ENCODE measurements around the gene FLVCR2. TPM values are rescaled to one million over a fixed set of nuclear protein-coding genes. Genes with fewer than 3 reads are reported as not detected.

Gene FLVCR2
- total and polyA plus RNA-seq, 2 of the 13 experiments (the other 11 are each of a cell fraction or from before 2014, with no cell fraction given), result 9.9 to 10.5 TPM

DNA sequence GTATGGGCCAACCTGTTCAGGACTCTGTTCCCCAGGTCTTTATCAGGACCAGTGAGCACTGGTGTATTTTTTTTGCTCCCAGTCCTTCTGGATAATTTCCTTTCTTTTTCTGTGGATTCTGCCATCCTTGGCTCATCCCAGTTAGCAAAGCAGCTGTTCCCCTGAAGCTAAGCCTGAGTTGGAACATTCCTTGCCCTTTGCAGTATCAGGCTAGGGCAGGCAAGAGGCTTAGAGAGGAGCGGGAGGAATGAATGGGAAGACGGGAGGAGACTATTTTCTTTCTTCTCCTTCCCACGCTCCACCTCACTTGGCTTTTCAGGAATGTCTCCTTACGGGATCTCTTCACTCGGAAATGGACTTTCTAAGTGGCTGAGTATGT lies 53.0 kb downstream of the FLVCR2 start:
- no TSS peak for BruUV-seq (replicated peaks)

More for the DNA sequence above, 53.0 kb downstream of the FLVCR2 start:
- 97% methylated on average over 5 of the region's 5 CpGs for WGBS (ENCODE audit: low lambda C conversion rate)
- H3K4me1 ChIP-seq (ENCODE audit: insufficient read depth, low read length), result peaks cover 41% of the 10 kb centered on the region
- in situ Hi-C loops (cut with HindIII; ENCODE audit: extremely low pct_ligation_motif_present, low pct_unique_long_range_greater_than_20kb), result no loop called here
- ChIA-PET CTCF (ENCODE audit: low intra/inter-chr PET ratio, low total read pairs) (no interaction called here), POLR2A (no interaction called here)
- FAIRE-seq (no peak), DNase-seq (ENCODE audit: low spot score) (no peak), ATAC-seq (no peak)
- no peak overlapping the region for H3K9ac ChIP-seq (ENCODE audit: insufficient read depth, low read depth, low read length)
- no peak overlapping the region for H2AFZ ChIP-seq (ENCODE audit: low read length)
- H3K4me2 ChIP-seq (ENCODE audit: low read depth, low read length), result no peak overlapping the region
- H3K4me3 ChIP-seq (replicated peaks in 1 of 3; ENCODE audit: insufficient read depth in 1 of 3, low read depth in 2 of 3, low read length in 3 of 3), result no peak overlapping the region
- no peaks in the 10 kb centered on the region for H3K79me2 ChIP-seq (ENCODE audit: insufficient read depth, low read length)
- intact Hi-C loops (cut with micrococcal nuclease; ENCODE audit: unreplicated experiment), result no loop called here
- no peak overlapping the region for H3K27ac ChIP-seq (ENCODE audit: extremely low read length, insufficient read depth, low read length)
- H3K9me3 ChIP-seq (ENCODE audit: low read length), result no peaks in the 10 kb centered on the region
- H3K27me3 ChIP-seq (ENCODE audit: control insufficient read depth in 1 of 2, insufficient read depth in 2 of 2, low read length in 2 of 2), result no peaks in the 10 kb centered on the region
- peaks cover 2 to 10% of the 10 kb centered on the region in 2 experiments; a peak in 2 of 5 replicates for H3K36me3 ChIP-seq (replicated peaks in 1 of 2; ENCODE audit: control insufficient read depth in 1 of 2, insufficient read depth in 2 of 2, low read length in 2 of 2)
- H4K20me1 ChIP-seq (ENCODE audit: insufficient read depth, low read length), result no peaks in the 10 kb centered on the region
- TF ChIP-seq, protein P1, sequence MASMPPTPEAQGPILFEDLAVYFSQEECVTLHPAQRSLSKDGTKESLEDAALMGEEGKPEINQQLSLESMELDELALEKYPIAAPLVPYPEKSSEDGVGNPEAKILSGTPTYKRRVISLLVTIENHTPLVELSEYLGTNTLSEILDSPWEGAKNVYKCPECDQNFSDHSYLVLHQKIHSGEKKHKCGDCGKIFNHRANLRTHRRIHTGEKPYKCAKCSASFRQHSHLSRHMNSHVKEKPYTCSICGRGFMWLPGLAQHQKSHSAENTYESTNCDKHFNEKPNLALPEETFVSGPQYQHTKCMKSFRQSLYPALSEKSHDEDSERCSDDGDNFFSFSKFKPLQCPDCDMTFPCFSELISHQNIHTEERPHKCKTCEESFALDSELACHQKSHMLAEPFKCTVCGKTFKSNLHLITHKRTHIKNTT (CRISPR knock-in tag; IDR thresholded peaks at IDR 0.05), result no peak
- TF ChIP-seq NR2F2 (IDR thresholded peaks at IDR 0.05; ENCODE audit: borderline replicate concordance, low read depth) (no peak), NCOR1 (IDR thresholded peaks at IDR 0.05; ENCODE audit: borderline replicate concordance, low read length) (no peak), TCF12 (IDR thresholded peaks at IDR 0.05) (no peak), TCF12 (CRISPR knock-in tag; IDR thresholded peaks at IDR 0.05) (no peak), ZNF781 (CRISPR knock-in tag; IDR thresholded peaks at IDR 0.05; ENCODE audit: borderline replicate concordance, not compliant biosample characterization) (no peak), ZNF260 (CRISPR knock-in tag; IDR thresholded peaks at IDR 0.05; ENCODE audit: borderline replicate concordance, low read depth) (no peak), TMF1 (CRISPR knock-in tag; IDR thresholded peaks at IDR 0.05; ENCODE audit: low read depth) (no peak), ATRX (CRISPR knock-in tag; IDR thresholded peaks at IDR 0.05; ENCODE audit: borderline replicate concordance) (no peak), RNF219 (CRISPR knock-in tag; IDR thresholded peaks at IDR 0.05) (no peak), ZNF431 (CRISPR knock-in tag; IDR thresholded peaks at IDR 0.05; ENCODE audit: borderline replicate concordance, low read depth) (no peak), HOXA9 (CRISPR knock-in tag; IDR thresholded peaks at IDR 0.05; ENCODE audit: borderline replicate concordance) (no peak), CBX2 (IDR thresholded peaks at IDR 0.05; ENCODE audit: low read depth, low read length) (no peak), CBX2 (CRISPR knock-in tag; IDR thresholded peaks at IDR 0.05; ENCODE audit: low read depth) (no peak), MAZ (IDR thresholded peaks at IDR 0.05; ENCODE audit: borderline replicate concordance, low read depth, low read length) (no peak), MAZ (CRISPR knock-in tag; IDR thresholded peaks at IDR 0.05; ENCODE audit: low read depth) (no peak), ZNF619 (CRISPR knock-in tag; IDR thresholded peaks at IDR 0.05) (no peak)
- TF ChIP-seq, protein P2, sequence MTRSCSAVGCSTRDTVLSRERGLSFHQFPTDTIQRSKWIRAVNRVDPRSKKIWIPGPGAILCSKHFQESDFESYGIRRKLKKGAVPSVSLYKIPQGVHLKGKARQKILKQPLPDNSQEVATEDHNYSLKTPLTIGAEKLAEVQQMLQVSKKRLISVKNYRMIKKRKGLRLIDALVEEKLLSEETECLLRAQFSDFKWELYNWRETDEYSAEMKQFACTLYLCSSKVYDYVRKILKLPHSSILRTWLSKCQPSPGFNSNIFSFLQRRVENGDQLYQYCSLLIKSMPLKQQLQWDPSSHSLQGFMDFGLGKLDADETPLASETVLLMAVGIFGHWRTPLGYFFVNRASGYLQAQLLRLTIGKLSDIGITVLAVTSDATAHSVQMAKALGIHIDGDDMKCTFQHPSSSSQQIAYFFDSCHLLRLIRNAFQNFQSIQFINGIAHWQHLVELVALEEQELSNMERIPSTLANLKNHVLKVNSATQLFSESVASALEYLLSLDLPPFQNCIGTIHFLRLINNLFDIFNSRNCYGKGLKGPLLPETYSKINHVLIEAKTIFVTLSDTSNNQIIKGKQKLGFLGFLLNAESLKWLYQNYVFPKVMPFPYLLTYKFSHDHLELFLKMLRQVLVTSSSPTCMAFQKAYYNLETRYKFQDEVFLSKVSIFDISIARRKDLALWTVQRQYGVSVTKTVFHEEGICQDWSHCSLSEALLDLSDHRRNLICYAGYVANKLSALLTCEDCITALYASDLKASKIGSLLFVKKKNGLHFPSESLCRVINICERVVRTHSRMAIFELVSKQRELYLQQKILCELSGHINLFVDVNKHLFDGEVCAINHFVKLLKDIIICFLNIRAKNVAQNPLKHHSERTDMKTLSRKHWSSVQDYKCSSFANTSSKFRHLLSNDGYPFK (CRISPR knock-in tag; IDR thresholded peaks at IDR 0.05; ENCODE audit: borderline replicate concordance), result no peak

Measured in HepG2 (cell line).